A673 (cell line): ENCODE data around the gene PDCD7. TPM values are rescaled to one million over a fixed set of nuclear protein-coding genes. Genes with fewer than 3 reads are reported as not detected.
"Not testable (repeated sequence)": the region's sequence is repeated elsewhere in the genome, so short reads cannot be mapped to it uniquely, and the experiment has no call there.

ENCODE experiments used
- BruUV-seq: library from RNA; stranded (reverse); fragments of 400-500 nt; replicated peaks from 2 replicates; lab custom pipeline; 2021; lab: Mats Ljungman, UMichigan
- CTCF ChIA-PET: fragments of 300-600 bp; sonication (Branson Sonifier 250); formaldehyde crosslinking; loops from one replicate; lab custom pipeline; 2022; ENCODE audit warnings: antibody characterized with exemption; lab: Charles Lee
- POLR2A ChIA-PET: fragments of 300-600 bp; sonication (Branson Sonifier 250); formaldehyde crosslinking; loops from one replicate; lab custom pipeline; 2022; ENCODE audit warnings: antibody characterized with exemption; ENCODE audit not compliant: low non-redundant PET; lab: Charles Lee
- DNase-seq: peaks from one replicate; pipeline ENCODE4 v3.0.0-alpha.2; 2015; ENCODE audit warnings: low spot score
- H3K27ac ChIP-seq: fragments of 200-600 bp; sonication (generic); 2 replicates; pipeline ENCODE4 v1.5.1; 2016; ENCODE audit warnings: mixed run types, low read depth, mild to moderate bottlenecking, mixed read lengths, antibody characterized with exemption, low read length; ENCODE audit not compliant: poor library complexity, severe bottlenecking
- H3K27me3 ChIP-seq: fragments of 200-600 bp; sonication (generic); replicated peaks from 2 replicates; pipeline ENCODE4 v1.6.1; 2017; ENCODE audit warnings: mixed run types, low read depth, mild to moderate bottlenecking, mixed read lengths, antibody characterized with exemption, low read length; ENCODE audit not compliant: insufficient read depth, poor library complexity
- H3K36me3 ChIP-seq: fragments of 200-600 bp; sonication (generic); 2 replicates; pipeline ENCODE4 v1.6.1; 2016; ENCODE audit warnings: mixed run types, mild to moderate bottlenecking, mixed read lengths, antibody characterized with exemption, low read length; ENCODE audit not compliant: insufficient read depth, poor library complexity, severe bottlenecking
- H3K4me1 ChIP-seq: fragments of 200-600 bp; sonication (generic); 2 replicates; pipeline ENCODE4 v1.6.1; 2017; ENCODE audit warnings: mixed run types, mild to moderate bottlenecking, mixed read lengths, antibody characterized with exemption, low read length; ENCODE audit not compliant: insufficient read depth, poor library complexity, severe bottlenecking
- H3K4me3 ChIP-seq: fragments of 200-600 bp; sonication (generic); 2 replicates; pipeline ENCODE4 v1.5.1; 2016; ENCODE audit warnings: low read depth, mixed run types, mild to moderate bottlenecking, mixed read lengths, low read length; ENCODE audit not compliant: poor library complexity, severe bottlenecking
- H3K9me3 ChIP-seq: fragments of 200-600 bp; sonication (generic); 2 replicates; pipeline ENCODE4 v1.6.1; 2016; ENCODE audit warnings: mixed run types, low read depth, mild to moderate bottlenecking, mixed read lengths, antibody characterized with exemption, low read length; ENCODE audit not compliant: poor library complexity, severe bottlenecking
- CTCF ChIP-seq: fragments of 300-800, 200-600 bp; sonication (generic); conservative IDR thresholded peaks from 2 replicates; pipeline ENCODE4 v1.5.1; 2017; ENCODE audit warnings: low read depth, mild to moderate bottlenecking, antibody characterized with exemption, low read length, moderate library complexity, mixed read lengths
- EZH2 ChIP-seq: fragments of 200-600 bp; sonication (generic); IDR thresholded peaks from 2 replicates; pipeline ENCODE4 v1.6.1; 2017; ENCODE audit warnings: borderline replicate concordance, low read depth, mild to moderate bottlenecking, mixed read lengths, antibody characterized with exemption, low read length; ENCODE audit not compliant: poor library complexity, severe bottlenecking
- intact Hi-C: fragments of 100-400 bp; cut with micrococcal nuclease; formaldehyde crosslinking; loops from one replicate; pipeline ENCODE4 v1.10.0; 2022; ENCODE audit not compliant: unreplicated experiment
- total RNA-seq: library from RNA; stranded (reverse); gene quantifications from 2 replicates; pipeline ENCODE4 v1.2.3, GENCODE V29; 2021

PDCD7 gene
- total RNA-seq, 1 experiment from 2014 or later = 39.1 TPM

- POLR2A ChIA-PET = no interaction called here
- Histone ChIP-seq H3K27me3 (no peaks in the 10 kb centered on the region), H3K36me3 (peaks cover 5% of the 10 kb centered on the region), H3K4me1 (no peaks in the 10 kb centered on the region), H3K9me3 (no peaks in the 10 kb centered on the region), H3K27ac (no peak overlapping the region), H3K4me3 (no peak overlapping the region)
- intact Hi-C loops = no loop called here
- TF ChIP-seq EZH2 (no peak), CTCF (no peak)
- DNase-seq = no peak
- no TSS peak for BruUV-seq
- CTCF ChIA-PET = no interaction called here
Observed at GRCh38 chr15:65095747-65096104, 37.9 kb downstream of the PDCD7 start.

- Histone ChIP-seq H3K36me3 (peaks cover 5% of the 10 kb centered on the region), H3K27ac (no peak overlapping the region), H3K27me3 (no peaks in the 10 kb centered on the region), H3K4me3 (no peak overlapping the region), H3K9me3 (no peaks in the 10 kb centered on the region), H3K4me1 (no peaks in the 10 kb centered on the region)
- CTCF ChIA-PET = no interaction called here
- TF ChIP-seq EZH2 (no peak), CTCF (no peak)
- DNase-seq = no peak
- BruUV-seq = no TSS peak
- POLR2A ChIA-PET = no interaction called here
- intact Hi-C loops = no loop called here
Observed at GRCh38 chr15:65095011-65095746, 38.4 kb downstream of the PDCD7 start.

GRCh38 chr15:65094294-65094995 lies 39.2 kb downstream of the PDCD7 start:
- no peak for DNase-seq
- POLR2A ChIA-PET = no interaction called here
- CTCF ChIA-PET = no interaction called here

GRCh38 chr15:65093793-65094170 lies 39.8 kb downstream of the PDCD7 start:
- H3K36me3 ChIP-seq, POLR2A ChIA-PET, BruUV-seq, H3K9me3 ChIP-seq, DNase-seq, H3K27me3 ChIP-seq, H3K27ac ChIP-seq, H3K4me3 ChIP-seq, CTCF ChIA-PET, H3K4me1 ChIP-seq, intact Hi-C loops: not testable (repeated sequence)

More at GRCh38 chr15:65094294-65094995, 39.2 kb downstream of the PDCD7 start:
- Histone ChIP-seq H3K36me3 (peaks cover 5% of the 10 kb centered on the region), H3K27me3 (no peaks in the 10 kb centered on the region), H3K4me3 (no peak overlapping the region), H3K9me3 (no peaks in the 10 kb centered on the region), H3K27ac (no peak overlapping the region), H3K4me1 (no peaks in the 10 kb centered on the region)
- no TSS peak for BruUV-seq
- intact Hi-C loops = no loop called here
- TF ChIP-seq CTCF (no peak), EZH2 (no peak)
